ENCODE results near the gene IYD.
"Not testable (repeated sequence)": the region's sequence is repeated elsewhere in the genome, so short reads cannot be mapped to it uniquely, and the experiment has no call there.

Gene IYD

GRCh38 chr6:150430815-150431214 is 62.0 kb downstream of the IYD start:
- DNase-seq (ENCODE audit: low read depth, low spot score) = no peak

GRCh38 chr6:150435360-150435759 is 66.5 kb downstream of the IYD start:
- DNase-seq (ENCODE audit: low read depth, low spot score) = no peak

DNA sequence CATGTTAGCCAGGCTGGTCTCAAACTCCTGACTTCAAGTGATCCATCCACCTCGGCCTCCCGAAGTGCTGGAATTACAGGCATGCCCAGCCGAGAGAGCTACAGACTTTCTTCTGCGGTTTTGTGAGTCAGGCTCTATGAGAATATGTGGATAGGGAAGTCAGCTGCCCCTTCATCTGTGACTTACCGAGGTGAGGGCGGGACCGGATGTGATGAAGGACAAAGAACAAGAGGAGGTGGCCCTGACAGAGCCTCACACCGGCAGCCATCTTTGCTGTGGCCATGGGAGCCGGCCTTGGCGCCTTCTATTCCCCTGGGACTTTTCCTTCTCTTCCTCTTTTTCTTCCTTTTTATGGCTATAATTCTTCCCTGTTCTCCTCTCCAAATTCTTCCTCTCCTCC is 67.0 kb downstream of the IYD start:
- no peak for DNase-seq (ENCODE audit: low read depth, low spot score)

GRCh38 chr6:150439373-150439772 is 70.6 kb downstream of the IYD start:
- no peak for DNase-seq (ENCODE audit: low read depth, low spot score)

DNA sequence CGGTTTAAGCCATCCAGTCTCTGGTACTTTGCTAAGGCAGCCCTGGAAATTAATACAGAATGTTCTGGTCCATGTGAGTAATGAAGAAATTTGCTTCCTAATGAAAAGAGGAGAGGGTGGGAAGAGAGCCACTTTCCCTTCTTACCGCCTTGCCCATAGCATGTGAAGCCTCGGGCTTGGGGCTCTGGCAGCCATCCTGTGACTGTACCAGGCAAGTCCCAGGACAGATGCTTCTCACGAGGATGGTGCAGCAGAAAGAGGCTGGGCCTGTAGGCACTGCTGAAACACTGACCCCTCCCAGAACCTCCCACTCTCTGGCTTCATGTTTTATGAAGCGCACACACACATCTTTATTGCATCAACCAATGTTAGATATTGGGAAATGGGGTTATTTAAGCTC is 74.8 kb downstream of the IYD start:
- DNase-seq (ENCODE audit: low read depth, low spot score) = no peak

- no peak for DNase-seq (ENCODE audit: low read depth, low spot score)
Observed at GRCh38 chr6:150444308-150444707, 75.5 kb downstream of the IYD start.

GRCh38 chr6:150445486-150445885 is 76.7 kb downstream of the IYD start:
- no peak for DNase-seq (ENCODE audit: low read depth, low spot score)

DNA sequence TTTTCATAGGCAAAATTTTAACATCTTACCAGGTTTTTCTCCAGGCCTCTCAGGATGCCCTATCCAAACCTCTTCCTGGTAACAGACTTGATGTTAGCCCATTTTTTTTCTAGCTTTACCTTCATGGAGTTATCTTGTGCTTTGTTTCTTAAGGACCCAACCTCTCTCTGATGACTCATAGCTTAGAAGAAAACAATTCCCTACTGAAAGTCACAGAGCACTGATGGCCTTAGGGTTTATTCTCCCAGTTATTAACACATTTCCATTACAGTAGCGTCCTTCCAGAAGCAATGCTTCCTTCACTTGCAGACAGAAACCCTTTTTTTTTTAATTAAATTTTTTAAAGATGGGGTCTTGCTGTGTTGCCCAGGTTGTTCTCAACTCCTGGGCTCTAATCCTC is 79.4 kb downstream of the IYD start:
- no peak for DNase-seq (ENCODE audit: low read depth, low spot score)

DNA sequence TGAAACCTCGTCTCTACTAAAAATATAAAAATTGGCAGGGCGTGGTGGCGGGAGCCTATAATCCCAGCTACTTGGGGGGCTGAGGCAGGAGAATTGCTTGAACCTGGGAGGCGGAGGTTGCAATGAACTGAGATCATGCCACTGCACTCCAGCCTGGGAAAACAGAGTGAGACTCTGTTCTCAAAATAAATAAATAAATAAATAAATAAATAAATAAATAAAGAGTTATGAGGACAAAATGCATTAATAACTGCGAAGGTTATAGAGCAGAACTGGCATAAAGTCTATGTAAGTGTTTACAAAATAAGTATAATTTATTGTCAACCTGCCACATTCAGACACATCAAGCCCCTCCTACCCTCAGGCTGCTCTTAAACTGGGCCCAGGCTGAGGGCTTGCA is 80.2 kb downstream of the IYD start:
- not testable (repeated sequence) for DNase-seq (ENCODE audit: low read depth, low spot score)

DNA sequence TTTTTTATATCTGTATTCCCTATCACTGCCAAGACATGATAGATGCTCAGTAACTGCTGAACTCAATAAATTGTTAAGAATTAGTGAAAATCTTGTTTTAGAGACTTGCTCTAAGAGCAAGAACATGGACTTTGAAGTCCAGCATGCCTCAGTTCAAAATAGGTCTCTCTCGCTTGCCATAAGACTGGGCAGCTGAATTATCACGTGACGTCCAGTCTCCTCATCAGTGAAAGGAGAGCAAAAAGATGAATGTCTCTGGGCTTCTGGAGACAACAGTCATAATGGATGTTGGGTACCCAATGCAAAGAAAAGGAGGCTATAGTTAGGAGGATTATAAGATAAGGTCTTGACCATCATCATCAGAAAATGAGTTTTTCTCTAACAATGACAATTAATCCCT is 82.1 kb downstream of the IYD start:
- DNase-seq (ENCODE audit: low read depth, low spot score) = no peak

DNA sequence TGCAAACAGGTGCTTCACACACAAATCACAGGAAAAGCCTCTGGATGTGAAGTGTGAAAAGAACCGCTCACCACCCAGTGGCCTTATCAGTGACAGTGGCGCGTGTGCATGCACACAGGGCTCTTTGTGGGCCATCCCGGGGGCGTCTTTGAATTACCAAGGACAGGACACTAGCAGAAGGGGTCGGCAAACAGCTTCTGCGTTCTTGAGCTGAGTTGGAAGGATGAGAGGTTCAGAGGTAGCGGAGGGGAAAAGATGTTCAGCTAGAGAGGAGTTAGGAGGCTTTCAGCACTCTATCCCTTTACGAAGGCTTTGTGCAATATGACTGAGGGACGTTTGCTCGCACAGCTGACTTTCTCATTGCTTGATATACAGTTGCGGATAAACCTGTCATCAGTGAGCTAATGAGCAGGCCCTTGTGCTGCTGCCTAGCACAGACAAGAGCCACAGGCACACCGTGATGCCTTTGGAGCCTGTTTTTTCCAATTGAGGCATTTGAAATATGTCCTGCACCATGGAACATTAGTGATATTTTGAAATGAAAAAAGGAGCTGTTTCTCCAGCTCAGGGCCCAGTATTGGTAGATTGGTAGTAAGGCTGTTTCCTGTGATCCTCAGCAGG is 83.1 kb downstream of the IYD start:
- no peak for DNase-seq (ENCODE audit: low read depth, low spot score)

DNA sequence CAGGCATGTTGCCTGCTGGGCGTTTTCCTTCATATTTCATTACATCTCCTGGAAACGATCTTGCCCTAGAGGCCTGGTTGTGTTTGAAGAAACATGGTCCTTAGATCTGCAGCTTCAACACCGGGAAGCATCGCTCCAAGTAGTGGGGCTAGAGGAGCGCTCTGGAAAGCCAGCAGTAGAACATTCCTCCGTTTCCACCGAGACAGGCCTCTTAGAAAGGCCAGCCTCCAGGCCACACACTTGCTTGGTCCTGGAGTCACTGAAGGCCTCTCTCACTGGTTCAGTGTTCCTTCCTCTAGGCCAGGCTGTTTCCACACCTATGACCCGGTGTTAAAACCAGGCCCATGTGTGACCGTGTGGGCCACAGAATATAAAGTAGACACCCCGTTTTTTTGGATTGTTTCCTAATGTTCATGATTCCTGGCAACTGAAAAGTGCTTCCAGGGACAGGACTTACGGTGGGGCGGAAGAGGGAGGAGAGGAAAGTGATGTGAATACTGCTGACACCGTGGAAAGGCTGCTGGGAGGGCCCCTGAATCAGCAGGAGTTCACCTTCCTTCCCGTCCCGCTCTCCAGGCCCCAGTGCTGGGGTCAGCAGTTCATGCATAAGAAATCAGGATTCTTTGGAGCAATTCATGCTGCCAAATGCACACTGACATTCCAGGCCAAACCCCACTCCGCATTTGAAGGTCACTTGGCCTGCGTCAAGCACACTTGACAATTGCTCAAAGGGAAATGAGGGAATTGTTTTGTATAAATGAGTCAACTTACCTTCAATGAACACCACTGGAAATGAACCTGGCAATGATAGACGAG is 83.8 kb downstream of the IYD start:
- DNase-seq (ENCODE audit: low read depth, low spot score) = no peak

- no peak for DNase-seq (ENCODE audit: low read depth, low spot score)
Observed at GRCh38 chr6:150453357-150453756, 84.5 kb downstream of the IYD start.
